GM19395 (cell line): ENCODE measurements around the gene DNAJB6.

Experiments
- ATAC-seq: cut with Tn5 transposase; IDR thresholded peaks from one replicate; pipeline ENCODE4 v1.9.1; 2021; ENCODE audit warnings: mild to moderate bottlenecking, moderate library complexity; ENCODE audit not compliant: unreplicated experiment

DNAJB6 gene

GRCh38 chr7:157462419-157462771, 125.6 kb downstream of the DNAJB6 start:
- no peak for ATAC-seq

- no peak for ATAC-seq
Observed at GRCh38 chr7:157462840-157463239, 126.0 kb downstream of the DNAJB6 start.

GRCh38 chr7:157463245-157463644, 126.4 kb downstream of the DNAJB6 start:
- ATAC-seq = no peak

GRCh38 chr7:157464111-157464970, 127.5 kb downstream of the DNAJB6 start:
- no peak for ATAC-seq

GRCh38 chr7:157464971-157465886, 128.4 kb downstream of the DNAJB6 start:
- ATAC-seq = no peak

- no peak for ATAC-seq
Observed at GRCh38 chr7:157465891-157466866, 129.4 kb downstream of the DNAJB6 start.

GRCh38 chr7:157466867-157467261, 130.1 kb downstream of the DNAJB6 start:
- no peak for ATAC-seq
